HG03342 (cell line): ENCODE measurements around the gene KCNG2.

Experiments
- ATAC-seq: cut with Tn5 transposase; IDR thresholded peaks from one replicate; pipeline ENCODE4 v1.9.1; 2021; ENCODE audit warnings: mild to moderate bottlenecking, moderate library complexity; ENCODE audit not compliant: unreplicated experiment

The KCNG2 gene

GRCh38 chr18:79768745-79769144 lies 29.0 kb upstream of the KCNG2 start:
- no peak for ATAC-seq

GRCh38 chr18:79769698-79770500 lies 27.8 kb upstream of the KCNG2 start:
- ATAC-seq = no peak

- ATAC-seq = no peak
These were observed 27.3 kb upstream of the KCNG2 start for GRCh38 chr18:79770501-79770815.

- ATAC-seq = no peak
These were observed 26.9 kb upstream of the KCNG2 start for GRCh38 chr18:79770826-79771225.

GRCh38 chr18:79771446-79772107 lies 26.2 kb upstream of the KCNG2 start:
- ATAC-seq = no peak

DNA sequence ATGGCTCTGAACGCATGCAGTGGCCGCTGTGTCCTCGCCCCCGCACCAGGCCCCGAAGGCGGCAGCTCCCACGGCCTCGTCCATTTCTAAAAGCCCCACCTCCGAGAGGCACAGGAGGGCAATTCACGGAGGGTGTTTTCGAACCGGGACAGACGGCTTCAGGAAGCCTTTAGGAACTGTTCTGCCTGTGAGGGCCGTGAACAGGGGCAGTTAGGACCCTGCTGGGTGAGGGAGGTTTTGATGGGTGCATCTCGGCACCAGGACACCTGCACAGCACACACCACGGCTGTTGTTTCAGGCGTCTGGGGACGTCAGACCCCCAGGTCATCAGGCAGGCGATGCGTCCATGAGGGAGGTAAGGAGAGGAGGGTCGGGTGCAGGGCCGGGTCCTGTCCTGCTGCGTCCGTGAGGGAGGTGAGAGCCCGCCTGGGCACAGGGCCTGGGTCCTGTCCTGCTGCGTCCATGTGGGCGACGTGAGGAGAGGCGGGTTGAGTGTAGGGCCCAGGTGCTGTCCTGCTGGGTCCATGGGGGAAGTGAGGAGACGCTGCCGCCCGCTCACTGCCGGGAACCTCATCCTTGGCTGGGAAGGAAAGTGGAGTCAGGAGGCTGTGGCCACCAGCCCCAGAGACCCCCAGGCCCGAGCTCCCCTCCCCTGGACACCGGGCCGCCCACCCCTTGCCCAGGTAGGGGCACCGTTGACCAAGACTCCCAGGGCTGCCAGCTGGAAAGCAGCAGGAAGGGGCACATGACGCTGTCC lies 25.5 kb upstream of the KCNG2 start:
- no peak for ATAC-seq

GRCh38 chr18:79772865-79773696 lies 24.7 kb upstream of the KCNG2 start:
- ATAC-seq = no peak

DNA sequence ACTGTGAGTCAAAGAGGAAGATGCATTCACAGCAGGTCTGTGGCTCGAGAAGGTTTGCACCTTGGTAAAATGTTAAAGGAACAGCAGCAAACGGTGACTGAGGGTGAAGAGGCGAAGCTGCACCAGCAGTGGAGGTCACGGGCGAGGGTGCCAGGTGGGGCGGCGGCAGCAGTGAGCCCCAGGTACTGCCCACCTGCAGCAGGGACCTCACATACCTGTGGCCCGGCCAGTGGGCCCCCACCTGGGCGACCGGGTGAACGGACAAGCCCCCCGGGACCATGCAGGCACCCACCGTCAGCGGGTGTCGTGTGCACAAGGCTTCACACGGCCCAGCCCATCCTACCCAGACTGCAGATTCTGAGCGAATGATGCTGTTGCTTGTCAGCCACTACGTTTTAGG lies 23.6 kb upstream of the KCNG2 start:
- no peak for ATAC-seq

DNA sequence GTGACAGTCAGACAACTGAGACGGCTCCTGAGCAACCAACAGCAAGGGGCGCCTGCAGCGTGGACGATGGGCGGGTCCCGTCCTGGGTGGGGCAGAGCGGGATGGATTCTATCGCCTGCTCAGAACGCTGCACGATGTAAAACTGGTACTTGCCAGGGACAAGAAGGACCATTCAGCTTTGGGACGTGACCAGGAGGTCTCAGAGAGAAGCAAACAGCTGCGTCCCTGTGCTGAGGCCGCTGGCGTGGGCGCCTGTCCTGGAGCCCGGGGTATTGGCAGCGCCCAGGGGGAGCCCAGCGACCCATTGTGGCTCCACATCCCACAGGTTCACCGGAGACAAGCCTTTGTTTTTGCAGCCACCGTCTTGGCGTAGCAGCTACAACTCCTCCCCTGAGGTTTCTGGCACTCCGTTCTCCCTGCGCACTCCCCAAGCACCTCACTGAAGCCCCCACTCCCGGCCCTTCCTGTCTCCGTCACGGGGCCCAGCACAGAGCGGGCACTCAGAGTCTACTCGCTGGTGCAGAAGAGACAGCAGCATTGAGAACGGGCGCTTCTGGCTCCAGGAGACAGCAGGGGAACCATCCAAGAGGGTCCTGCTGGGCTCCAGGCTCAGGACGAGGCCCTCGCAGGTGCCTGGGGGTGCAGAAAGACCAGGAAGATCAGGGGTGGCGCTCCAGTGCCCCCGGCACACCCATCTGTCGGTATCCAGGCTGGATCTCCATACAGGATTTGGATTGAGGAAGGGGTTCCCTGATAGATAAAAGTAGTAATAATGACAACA lies 22.1 kb upstream of the KCNG2 start:
- no peak for ATAC-seq

- no peak for ATAC-seq
These were observed 21.1 kb upstream of the KCNG2 start for GRCh38 chr18:79776674-79777073.

- ATAC-seq = no peak
These were observed 19.4 kb upstream of the KCNG2 start for GRCh38 chr18:79778291-79778791.

GRCh38 chr18:79779021-79779699 lies 18.6 kb upstream of the KCNG2 start:
- ATAC-seq = no peak

DNA sequence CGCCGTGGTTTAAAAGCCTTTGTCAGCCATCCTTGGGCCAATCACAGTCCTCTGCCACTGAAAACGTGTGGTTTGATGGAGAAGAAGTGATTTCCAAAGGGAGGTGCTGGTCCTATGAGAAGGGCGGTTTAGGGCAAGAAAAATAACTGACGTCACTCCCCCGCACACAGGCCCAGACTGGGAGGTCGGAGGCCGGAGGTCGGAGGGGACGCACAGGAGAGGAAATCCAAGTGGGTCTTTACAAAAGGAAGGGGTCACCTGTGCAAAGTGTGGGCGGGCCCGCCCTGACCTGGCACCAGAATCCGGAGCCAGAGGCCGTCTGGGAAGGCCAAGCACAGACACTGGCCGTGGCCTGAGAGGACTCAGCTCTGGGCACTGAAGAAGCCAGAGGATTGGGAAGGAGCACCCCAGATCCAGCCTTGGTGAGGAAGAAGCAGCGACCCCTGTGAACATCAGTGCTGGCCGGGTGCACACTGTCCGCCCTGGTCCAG lies 18.0 kb upstream of the KCNG2 start:
- ATAC-seq = no peak

DNA sequence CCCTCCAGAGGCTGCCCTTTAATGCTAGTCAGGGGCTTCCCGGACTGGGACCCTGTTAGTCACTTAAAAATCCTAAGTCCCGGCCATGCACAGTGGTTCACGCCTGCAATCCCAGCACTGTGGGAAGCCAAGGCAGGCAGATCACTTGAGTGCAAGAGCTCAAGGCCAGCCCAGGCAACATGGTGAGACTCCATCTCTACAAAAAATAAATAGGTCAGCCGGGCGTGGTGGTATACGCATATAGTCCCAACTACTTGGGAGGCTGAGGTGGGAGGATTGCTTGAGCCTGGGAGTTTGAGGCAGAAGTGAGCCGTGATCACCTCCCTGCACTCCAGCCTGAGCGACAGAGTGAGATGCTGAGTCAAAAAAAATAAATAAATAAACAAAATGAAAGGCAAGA lies 17.2 kb upstream of the KCNG2 start:
- no peak for ATAC-seq

GRCh38 chr18:79781331-79781941 lies 16.3 kb upstream of the KCNG2 start:
- ATAC-seq = no peak

- ATAC-seq = no peak
These were observed 15.0 kb upstream of the KCNG2 start for GRCh38 chr18:79782566-79783308.

DNA sequence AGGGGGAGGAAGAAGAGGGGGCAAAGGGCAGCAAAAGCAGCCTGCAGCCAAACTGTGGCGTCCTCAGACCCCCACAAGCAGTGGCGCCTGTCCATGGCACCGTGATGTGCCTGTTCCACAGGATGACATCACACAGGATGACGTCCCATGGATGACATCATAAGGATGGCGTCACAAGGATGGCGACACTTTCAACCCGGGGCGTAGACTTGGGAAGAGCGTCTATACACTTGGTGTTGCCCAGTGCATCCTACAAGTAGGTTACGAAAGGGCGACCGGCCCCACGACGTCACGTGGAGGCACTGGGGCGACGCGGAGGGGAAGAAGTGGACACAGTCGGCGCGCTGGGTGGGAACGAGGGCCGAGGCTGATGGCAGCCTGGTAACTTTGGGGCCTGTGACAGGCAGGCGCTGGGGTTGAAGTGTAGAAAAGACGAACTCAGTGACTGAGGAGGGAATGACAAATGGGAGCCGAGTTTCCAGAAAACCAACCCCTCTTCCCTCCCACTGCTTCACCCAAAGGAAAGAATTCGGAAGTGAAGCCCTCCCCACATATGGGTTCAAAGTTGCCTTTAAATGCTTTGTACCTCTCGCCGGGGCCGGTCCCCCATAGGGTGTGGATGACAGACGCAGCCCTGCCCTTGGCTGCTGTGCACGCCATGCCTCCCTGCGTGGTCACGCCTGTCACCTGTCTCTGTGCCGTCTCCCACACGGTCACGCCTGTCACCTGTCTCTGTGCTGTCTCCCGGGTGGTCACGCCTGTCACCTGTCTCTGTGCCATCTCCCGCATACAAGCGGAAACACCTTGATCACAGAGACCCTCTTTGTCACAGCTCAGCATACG lies 13.4 kb upstream of the KCNG2 start:
- no peak for ATAC-seq
